HepG2 (cell line): ENCODE results near the gene NDP. TPM values are rescaled to one million over a fixed set of nuclear protein-coding genes. Genes with fewer than 3 reads are reported as not detected.

ENCODE experiments used
- ATAC-seq: fragments of 200-7000 bp; cut with Tn5 transposase; 3 replicates; pipeline ENCODE4 v1.9.1; 2020; ENCODE audit warnings: mild to moderate bottlenecking, moderate library complexity
- BruUV-seq: library from RNA; stranded (reverse); fragments of 400-500 nt; replicated peaks from 2 replicates; lab custom pipeline; 2021; lab: Mats Ljungman, UMichigan
- CTCF ChIA-PET: fragments of 300-600 bp; formaldehyde crosslinking; extraction: SDS; loops from one replicate; lab custom pipeline; 2021; ENCODE audit warnings: low total read pairs, inconsistent platforms, low intra/inter-chr PET ratio; lab: Yijun Ruan, JAX
- POLR2A ChIA-PET: fragments of 350-600 bp; sonication (Branson Sonifier 250); formaldehyde crosslinking; loops from one replicate; lab custom pipeline; 2020; ENCODE audit warnings: antibody characterized with exemption, inconsistent platforms; lab: Yijun Ruan, JAX
- DNase-seq: peaks from one replicate; pipeline ENCODE4 v3.0.0-alpha.2; 2015; ENCODE audit warnings: low spot score
- FAIRE-seq: peaks from 3 replicates; lab custom pipeline; 2011; peaks lifted over from hg19 to GRCh38; lab: Jason Lieb, UNC
- H2AFZ ChIP-seq: one replicate; pipeline ENCODE4 v1.6.1; 2011; ENCODE audit warnings: low read length, inconsistent platforms
- H3K27ac ChIP-seq: fragments of 300-600 bp; 3 replicates; pipeline ENCODE4 v1.8.0; 2011; ENCODE audit warnings: mixed run types, mild to moderate bottlenecking, mixed read lengths, low read length, inconsistent platforms; ENCODE audit not compliant: insufficient read depth; ENCODE audit errors: extremely low read length
- H3K27me3 ChIP-seq, 2 experiments: fragments of 200-600 bp in 1 of 2; 2 replicates in 1 of 2; 3 replicates in 1 of 2; pipeline versions ENCODE4 v1.6.0 to v1.8.0; 2011; ENCODE audit warnings: low read length in 2 of 2, mild to moderate bottlenecking in 2 of 2, moderate library complexity in 2 of 2, inconsistent platforms in 1 of 2; ENCODE audit not compliant: insufficient read depth in 2 of 2, control insufficient read depth in 1 of 2
- H3K36me3 ChIP-seq, 2 experiments: fragments of 200-600 bp in 1 of 2; replicated peaks in 1 of 2; 2 replicates in 1 of 2; 3 replicates in 1 of 2; pipeline versions ENCODE4 v1.5.1 to v1.8.0; 2011; ENCODE audit warnings: low read length in 2 of 2, inconsistent platforms in 1 of 2; ENCODE audit not compliant: insufficient read depth in 2 of 2, control insufficient read depth in 1 of 2
- H3K4me1 ChIP-seq: 2 replicates; pipeline ENCODE4 v1.5.1; 2012; ENCODE audit warnings: low read length, inconsistent platforms; ENCODE audit not compliant: insufficient read depth
- H3K4me2 ChIP-seq: 2 replicates; pipeline ENCODE4 v1.6.0; 2011; ENCODE audit warnings: low read depth, low read length, inconsistent platforms
- H3K4me3 ChIP-seq, 3 experiments: fragments of 200-600 bp in 1 of 3; sonication (generic), shearing (Covaris generic) in 1 of 3; replicated peaks in 1 of 3; 2 replicates each; pipeline ENCODE4 v1.5.1; 2011 to 2016; ENCODE audit warnings: low read length in 3 of 3, inconsistent platforms in 2 of 3, low read depth in 2 of 3, mild to moderate bottlenecking in 2 of 3, control low read depth in 1 of 3, mixed read lengths in 1 of 3; ENCODE audit not compliant: insufficient read depth in 1 of 3
- H3K79me2 ChIP-seq: one replicate; pipeline ENCODE4 v1.6.1; 2011; ENCODE audit warnings: low read length, inconsistent platforms; ENCODE audit not compliant: insufficient read depth
- H3K9ac ChIP-seq: 2 replicates; pipeline ENCODE4 v1.6.0; 2011; ENCODE audit warnings: mild to moderate bottlenecking, low read depth, low read length, inconsistent platforms; ENCODE audit not compliant: insufficient read depth
- H3K9me3 ChIP-seq: 2 replicates; pipeline ENCODE4 v1.5.1; 2012; ENCODE audit warnings: mild to moderate bottlenecking, low read length
- H4K20me1 ChIP-seq: 2 replicates; pipeline ENCODE4 v1.6.0; 2011; ENCODE audit warnings: inconsistent platforms, mild to moderate bottlenecking, low read length, moderate library complexity; ENCODE audit not compliant: insufficient read depth
- CSRNP2 ChIP-seq: sonication (generic); formaldehyde crosslinking; conservative IDR thresholded peaks from 2 replicates; pipeline ENCODE4 v1.8.0; 2022; ENCODE audit warnings: low read depth, missing genetic modification reagents
- FIP1L1 ChIP-seq: fragments of 200-400 bp; formaldehyde crosslinking; IDR thresholded peaks from 2 replicates; pipeline ENCODE4 v1.6.1; 2018; ENCODE audit warnings: low read depth, mild to moderate bottlenecking, low read length, moderate library complexity, borderline replicate concordance; ENCODE audit not compliant: insufficient read depth
- FOXP4 ChIP-seq: sonication (generic); formaldehyde crosslinking; IDR thresholded peaks from 2 replicates; pipeline ENCODE4 v1.4.0; 2020; ENCODE audit warnings: missing genetic modification reagents
- HES4 ChIP-seq: sonication (generic); formaldehyde crosslinking; IDR thresholded peaks from 2 replicates; pipeline ENCODE4 v1.9.0; 2021; ENCODE audit warnings: mild to moderate bottlenecking, missing genetic modification reagents, borderline replicate concordance
- STAT6 ChIP-seq: sonication (generic); formaldehyde crosslinking; IDR thresholded peaks from 2 replicates; pipeline ENCODE4 v1.4.0; 2020; ENCODE audit warnings: missing genetic modification reagents, mild to moderate bottlenecking, borderline replicate concordance
- THAP9 ChIP-seq: sonication (generic); formaldehyde crosslinking; IDR thresholded peaks from 2 replicates; pipeline ENCODE4; 2020; ENCODE audit warnings: missing genetic modification reagents, mild to moderate bottlenecking, borderline replicate concordance
- ZFY ChIP-seq: sonication (generic); formaldehyde crosslinking; IDR thresholded peaks from 2 replicates; pipeline ENCODE4 v1.4.0; 2020; ENCODE audit warnings: missing genetic modification reagents
- ZNF335 ChIP-seq: sonication (generic); formaldehyde crosslinking; IDR thresholded peaks from 2 replicates; pipeline ENCODE4 v1.4.0; 2020; ENCODE audit warnings: missing genetic modification reagents
- WGBS: methylation state at CpG from one replicate; pipeline ENCODE4 v1.1.6; 2017; ENCODE audit warnings: low lambda C conversion rate; 5-methylcytosine and 5-hydroxymethylcytosine counted together
- in situ Hi-C: cut with HindIII; loops from 2 replicates; pipeline ENCODE4 v1.10.0; 2017; ENCODE audit warnings: low pct_unique_long_range_greater_than_20kb; ENCODE audit not compliant: extremely low pct_ligation_motif_present
- intact Hi-C: fragments of 100-400 bp; cut with micrococcal nuclease; formaldehyde crosslinking; loops from one replicate; pipeline ENCODE4 v1.10.0; 2022; ENCODE audit not compliant: unreplicated experiment
- polyA plus RNA-seq, 8 experiments: library from polyadenylated mRNA; depleted of rRNA in 3 of 8; stranded (reverse) in 7 of 8; unstranded in 1 of 8; fragments of >200 nt; fragmentation: Illumina TruSeq in 4 of 8; extraction: Trizol in 4 of 8; gene quantifications; 2 replicates each; pipeline versions ENCODE4 v1.2.1 to v1.2.3, GENCODE V29; 2011 to 2016; ENCODE audit warnings: low read depth in 4 of 8, missing spikeins in 1 of 8, mixed read lengths in 1 of 8; ENCODE audit not compliant: insufficient read depth in 1 of 8
- total RNA-seq, 5 experiments: library from RNA; depleted of rRNA; stranded (reverse); fragments of >200 nt; fragmentation: Illumina TruSeq; extraction: Trizol; gene quantifications; 2 replicates each; pipeline ENCODE4 v1.2.3, GENCODE V29; 2016; ENCODE audit warnings: low read depth in 1 of 5

NDP gene
- total and polyA plus RNA-seq, 2 of the 13 experiments (the other 11 are each of a cell fraction or from before 2014, with no cell fraction given) = not detected

GRCh38 chrX:44003975-44004374, 30.8 kb upstream of the NDP start:
- H4K20me1 ChIP-seq = no peaks in the 10 kb centered on the region
- H3K4me3 ChIP-seq = no peak overlapping the region
- no peak overlapping the region for H2AFZ ChIP-seq
- DNase-seq = no peak
- ChIA-PET POLR2A (no interaction called here), CTCF (no interaction called here)
- no peak for ATAC-seq
- no peaks in the 10 kb centered on the region for H3K36me3 ChIP-seq
- no peaks in the 10 kb centered on the region for H3K27me3 ChIP-seq
- H3K9me3 ChIP-seq = no peaks in the 10 kb centered on the region
- no peak overlapping the region for H3K27ac ChIP-seq
- intact Hi-C loops = no loop called here
- no TSS peak for BruUV-seq
- in situ Hi-C loops = no loop called here
- FAIRE-seq = no peak
- TF ChIP-seq FIP1L1 = no peak
- TF ChIP-seq STAT6 (CRISPR knock-in tag) = no peak
- no peak for TF ChIP-seq ZNF335 (CRISPR knock-in tag)
- H3K4me2 ChIP-seq = no peak overlapping the region
- WGBS = 0% methylated on average over 3 of the region's 3 CpGs
- H3K79me2 ChIP-seq = no peaks in the 10 kb centered on the region
- H3K4me1 ChIP-seq = no peaks in the 10 kb centered on the region
- no peak overlapping the region for H3K9ac ChIP-seq

GRCh38 chrX:44002567-44002966, 29.4 kb upstream of the NDP start:
- no peak for FAIRE-seq
- TF ChIP-seq FOXP4 (CRISPR knock-in tag) = no peak
- no peak for TF ChIP-seq HES4 (CRISPR knock-in tag)
- no peak for TF ChIP-seq CSRNP2 (CRISPR knock-in tag)
- no peak for TF ChIP-seq ZFY (CRISPR knock-in tag)
- no peak for TF ChIP-seq THAP9 (CRISPR knock-in tag)

More at GRCh38 chrX:44002567-44002966, 29.4 kb upstream of the NDP start:
- Histone ChIP-seq H4K20me1 (no peaks in the 10 kb centered on the region), H3K36me3 (no peaks in the 10 kb centered on the region), H2AFZ (no peak overlapping the region), H3K9ac (no peak overlapping the region), H3K27ac (no peak overlapping the region), H3K79me2 (no peaks in the 10 kb centered on the region), H3K27me3 (no peaks in the 10 kb centered on the region), H3K4me3 (no peak overlapping the region), H3K4me1 (no peaks in the 10 kb centered on the region), H3K9me3 (no peaks in the 10 kb centered on the region), H3K4me2 (no peak overlapping the region)
- ChIA-PET CTCF (no interaction called here), POLR2A (no interaction called here)
- 0% methylated on average over 1 of the region's 1 CpG for WGBS
- ATAC-seq = no peak
- in situ Hi-C loops = no loop called here
- DNase-seq = no peak
- no TSS peak for BruUV-seq
- intact Hi-C loops = no loop called here
